IMR-90 (cell line): ENCODE results near the gene CBLN2. TPM values are rescaled to one million over a fixed set of nuclear protein-coding genes. Genes with fewer than 3 reads are reported as not detected.

Experiments
- ATAC-seq: fragments of 200-7000 bp; cut with Tn5 transposase; 2 replicates; pipeline ENCODE4 v1.9.1; 2020; ENCODE audit warnings: low read depth, mild to moderate bottlenecking, moderate library complexity
- BruUV-seq: library from RNA; stranded (reverse); fragments of 400-500 nt; replicated peaks from 2 replicates; lab custom pipeline; 2021; lab: Mats Ljungman, UMichigan
- CTCF ChIA-PET: fragments of 300-600 bp; formaldehyde crosslinking; extraction: SDS; loops from one replicate; lab custom pipeline; 2021; ENCODE audit warnings: antibody characterized with exemption; lab: Yijun Ruan, JAX
- POLR2A ChIA-PET: fragments of 300-600 bp; sonication (Branson Sonifier 250); formaldehyde crosslinking; loops from one replicate; lab custom pipeline; 2022; ENCODE audit warnings: antibody characterized with exemption; ENCODE audit not compliant: unreplicated experiment; lab: Charles Lee
- DNase-seq: peaks from one replicate; pipeline ENCODE4 v3.0.0; 2013
- H2AFZ ChIP-seq: replicated peaks from 2 replicates; pipeline ENCODE3; 2013; ENCODE audit warnings: low read length, mild to moderate bottlenecking; ENCODE audit not compliant: poor library complexity
- H2AK5ac ChIP-seq: 2 replicates; pipeline ENCODE4 v1.6.1; 2013; ENCODE audit warnings: low read depth, low read length, inconsistent platforms
- H2AK9ac ChIP-seq: replicated peaks from 2 replicates; pipeline ENCODE3; 2013; ENCODE audit warnings: mild to moderate bottlenecking, low read depth, low read length, moderate library complexity; ENCODE audit not compliant: poor library complexity
- H2BK120ac ChIP-seq: 2 replicates; pipeline ENCODE4 v1.6.1; 2013; ENCODE audit warnings: low read depth, low read length, inconsistent platforms
- H2BK15ac ChIP-seq: 3 replicates; pipeline ENCODE4 v1.6.1; 2013; ENCODE audit warnings: low read depth, low read length, inconsistent platforms
- H2BK20ac ChIP-seq: 2 replicates; pipeline ENCODE4 v1.6.1; 2013; ENCODE audit warnings: low read depth, mild to moderate bottlenecking, inconsistent platforms, low read length, moderate library complexity
- H2BK5ac ChIP-seq: 2 replicates; pipeline ENCODE4 v1.6.1; 2013; ENCODE audit warnings: mild to moderate bottlenecking, low read depth, low read length, inconsistent platforms; ENCODE audit not compliant: poor library complexity, severe bottlenecking
- H3K14ac ChIP-seq: replicated peaks from 2 replicates; pipeline ENCODE4 v1.6.1; 2013; ENCODE audit warnings: low read depth, low read length, inconsistent platforms
- H3K18ac ChIP-seq: 2 replicates; pipeline ENCODE4 v1.6.1; 2013; ENCODE audit warnings: low read depth, low read length, control low read depth
- H3K23ac ChIP-seq: 2 replicates; pipeline ENCODE4 v1.6.1; 2013; ENCODE audit warnings: low read depth, low read length, inconsistent platforms
- H3K27ac ChIP-seq: 2 replicates; pipeline ENCODE4 v1.5.1; 2013; ENCODE audit warnings: mild to moderate bottlenecking, control low read depth, low read length; ENCODE audit not compliant: insufficient read depth
- H3K27me3 ChIP-seq: 2 replicates; pipeline ENCODE4 v1.6.1; 2013; ENCODE audit warnings: low read length; ENCODE audit not compliant: control insufficient read depth, insufficient read depth
- H3K36me3 ChIP-seq: 2 replicates; pipeline ENCODE4 v1.6.1; 2013; ENCODE audit warnings: low read length, mixed read lengths; ENCODE audit not compliant: control insufficient read depth, insufficient read depth
- H3K4ac ChIP-seq: 2 replicates; pipeline ENCODE4 v1.6.1; 2013; ENCODE audit warnings: low read depth, low read length, inconsistent platforms
- H3K4me1 ChIP-seq: 2 replicates; pipeline ENCODE4 v1.6.1; 2013; ENCODE audit warnings: low read length, mixed read lengths; ENCODE audit not compliant: control insufficient read depth, insufficient read depth
- H3K4me2 ChIP-seq: 2 replicates; pipeline ENCODE4 v1.6.1; 2013; ENCODE audit warnings: low read depth, mild to moderate bottlenecking, control low read depth, low read length, moderate library complexity
- H3K4me3 ChIP-seq: 2 replicates; pipeline ENCODE4 v1.5.1; 2013; ENCODE audit warnings: low read depth, mild to moderate bottlenecking, control low read depth, low read length, moderate library complexity; ENCODE audit not compliant: insufficient read depth
- H3K56ac ChIP-seq: 2 replicates; pipeline ENCODE4 v1.6.1; 2013; ENCODE audit warnings: low read length, inconsistent platforms; ENCODE audit not compliant: insufficient read depth; ENCODE audit errors: extremely low read depth
- H3K79me1 ChIP-seq, 2 experiments: 2 replicates each; pipeline ENCODE4 v1.6.1; 2013; ENCODE audit warnings: low read length in 2 of 2, inconsistent platforms in 1 of 2, low read depth in 1 of 2
- H3K9ac ChIP-seq: 2 replicates; pipeline ENCODE4 v1.6.1; 2013; ENCODE audit warnings: low read depth, low read length, control low read depth
- H3K9me1 ChIP-seq: 2 replicates; pipeline ENCODE4 v1.6.1; 2013; ENCODE audit warnings: low read length, inconsistent platforms; ENCODE audit not compliant: insufficient read depth
- H3K9me3 ChIP-seq: 2 replicates; pipeline ENCODE4 v1.6.1; 2013; ENCODE audit warnings: low read length; ENCODE audit not compliant: control insufficient read depth, insufficient read depth
- H4K20me1 ChIP-seq: 2 replicates; pipeline ENCODE4 v1.6.1; 2013; ENCODE audit warnings: low read length, inconsistent platforms; ENCODE audit not compliant: insufficient read depth
- H4K5ac ChIP-seq: 2 replicates; pipeline ENCODE4 v1.6.1; 2013; ENCODE audit warnings: mild to moderate bottlenecking, low read depth, low read length, control low read depth
- H4K8ac ChIP-seq, 2 experiments: 2 replicates each; pipeline ENCODE4 v1.6.1; 2013; ENCODE audit warnings: low read depth in 2 of 2, low read length in 2 of 2, control low read depth in 1 of 2, inconsistent platforms in 1 of 2
- H4K91ac ChIP-seq: 2 replicates; pipeline ENCODE4 v1.6.1; 2013; ENCODE audit warnings: low read depth, low read length, inconsistent platforms; ENCODE audit not compliant: insufficient read depth
- CTCF ChIP-seq: conservative IDR thresholded peaks from 2 replicates; pipeline ENCODE4 v1.5.1; 2012; ENCODE audit warnings: mild to moderate bottlenecking, low read depth, low read length, improper control_type of control experiment
- MAFK ChIP-seq: IDR thresholded peaks from 2 replicates; pipeline ENCODE4 v1.6.1; 2012; ENCODE audit warnings: low read depth, low read length, improper control_type of control experiment
- MXI1 ChIP-seq: IDR thresholded peaks from 2 replicates; pipeline ENCODE4 v1.6.1; 2012; ENCODE audit warnings: low read depth, mild to moderate bottlenecking, low read length, moderate library complexity, borderline replicate concordance
- POLR2A ChIP-seq: IDR thresholded peaks from 2 replicates; pipeline ENCODE4 v1.6.1; 2012; ENCODE audit warnings: mild to moderate bottlenecking, low read depth, low read length
- RAD21 ChIP-seq: IDR thresholded peaks from 2 replicates; pipeline ENCODE4 v1.6.1; 2012; ENCODE audit warnings: low read length, improper control_type of control experiment
- RCOR1 ChIP-seq: IDR thresholded peaks from 2 replicates; pipeline ENCODE4 v1.6.1; 2012; ENCODE audit warnings: mild to moderate bottlenecking, low read length, improper control_type of control experiment; ENCODE audit not compliant: insufficient replicate concordance
- RFX5 ChIP-seq: IDR thresholded peaks from 2 replicates; pipeline ENCODE4 v1.8.0; 2012; ENCODE audit warnings: low read depth, mild to moderate bottlenecking, low read length, moderate library complexity
- USF2 ChIP-seq: fragments of 150-350 bp; IDR thresholded peaks from 2 replicates; pipeline ENCODE4 v1.6.1; 2017; ENCODE audit warnings: mild to moderate bottlenecking, antibody characterized with exemption, low read length, low read depth
- WGBS, 2 experiments: methylation state at CpG; one replicate each; pipeline versions ENCODE4 v1.1.5 to v1.1.7; 2013; ENCODE audit warnings: missing lambda C conversion rate in 2 of 2; ENCODE audit not compliant: insufficient read length in 1 of 2; ENCODE audit errors: extremely low coverage in 2 of 2; 5-methylcytosine and 5-hydroxymethylcytosine counted together
- dilution Hi-C: fragments of 300-500 bp; cut with HindIII; formaldehyde crosslinking; loops from one replicate; pipeline ENCODE4 v1.14.3; 2018; ENCODE audit warnings: low sequenced_read_pairs; ENCODE audit not compliant: unreplicated experiment
- in situ Hi-C: fragments of 300-500 bp; cut with MboI; formaldehyde crosslinking; loops from 3 replicates; pipeline ENCODE4 v1.14.3; 2019; ENCODE audit warnings: low sequenced_read_pairs, inconsistent platforms, mixed read lengths
- intact Hi-C: fragments of 100-400 bp; cut with micrococcal nuclease; formaldehyde crosslinking; loops from 2 replicates; pipeline ENCODE4 v1.10.0; 2022
- polyA plus RNA-seq, 3 experiments: library from polyadenylated mRNA; depleted of rRNA; stranded (reverse); fragments of >200 nt; gene quantifications; 2 replicates each; pipeline ENCODE4 v1.2.3, GENCODE V29; 2012; ENCODE audit warnings: low replicate concordance in 1 of 3
- total RNA-seq: library from RNA; depleted of rRNA; stranded (reverse); fragments of >200 nt; gene quantifications from 2 replicates; pipeline ENCODE4 v1.2.3, GENCODE V29; 2012

Gene CBLN2
- total and polyA plus RNA-seq, 2 of the 4 experiments (the other 2 are of a cell fraction) = not detected

- H3K23ac ChIP-seq = no peak overlapping the region
- H2BK20ac ChIP-seq = no peak overlapping the region
- intact Hi-C loops = no loop called here
- no peak overlapping the region for H2AK9ac ChIP-seq
- WGBS, 2 experiments = no CpG with 5 or more reads among the region's 3 CpGs
- H2BK120ac ChIP-seq = no peak overlapping the region
- H3K4me2 ChIP-seq = no peak overlapping the region
- H3K9me3 ChIP-seq = peaks cover 16% of the 10 kb centered on the region
- no peaks in the 10 kb centered on the region for H3K27me3 ChIP-seq
- H4K8ac ChIP-seq = no peak overlapping the region
- no peak overlapping the region for H3K18ac ChIP-seq
- in situ Hi-C loops = no loop called here
- H3K14ac ChIP-seq = no peak overlapping the region
- no peaks in the 10 kb centered on the region for H3K79me1 ChIP-seq
- ATAC-seq (no peak), DNase-seq (no peak)
- no peak overlapping the region for H2AK5ac ChIP-seq
- H3K4ac ChIP-seq = no peak overlapping the region
- no peak overlapping the region for H3K9ac ChIP-seq
- H2AFZ ChIP-seq = no peak overlapping the region
- H3K56ac ChIP-seq = no peak overlapping the region
- no peaks in the 10 kb centered on the region for H3K4me1 ChIP-seq
- no peaks in the 10 kb centered on the region for H3K36me3 ChIP-seq
- CTCF ChIA-PET = interaction anchor here (0.6 kb wide), 1 partner anchor 348 kb away, joined by 4 read pairs; no protein-coding TSS in a partner anchor
- H4K20me1 ChIP-seq = no peaks in the 10 kb centered on the region
- POLR2A ChIA-PET = no interaction called here
- no TSS peak for BruUV-seq
- H4K5ac ChIP-seq = no peak overlapping the region
- H3K4me3 ChIP-seq = no peak overlapping the region
- H3K27ac ChIP-seq = no peak overlapping the region
- no peak overlapping the region for H2BK15ac ChIP-seq
- dilution Hi-C loops = no loop called here
- H2BK5ac ChIP-seq = no peak overlapping the region
- no peak overlapping the region for H4K91ac ChIP-seq
- H3K9me1 ChIP-seq = no peaks in the 10 kb centered on the region
- TF ChIP-seq RFX5 = no peak
- TF ChIP-seq MAFK = no peak
- TF ChIP-seq POLR2A = no peak
- no peak for TF ChIP-seq CTCF
- TF ChIP-seq MXI1 = no peak
- TF ChIP-seq RCOR1 = no peak
- no peak for TF ChIP-seq RAD21
- no peak for TF ChIP-seq USF2
Measured at GRCh38 chr18:72581976-72582375, 37.8 kb upstream of the CBLN2 start.
